IMR-90 (cell line): Measurements from ENCODE around the gene BICD1.

Experiments used
- BHLHE40 ChIP-seq: fragments of 150-350 bp; IDR thresholded peaks from 2 replicates; pipeline ENCODE4 v1.6.1; 2016; ENCODE audit warnings: mild to moderate bottlenecking, low read depth, low read length
- CHD1 ChIP-seq: IDR thresholded peaks from 2 replicates; pipeline ENCODE4 v1.6.1; 2012; ENCODE audit warnings: low read depth, low read length, improper control_type of control experiment
- CTCF ChIP-seq: conservative IDR thresholded peaks from 2 replicates; pipeline ENCODE4 v1.5.1; 2012; ENCODE audit warnings: mild to moderate bottlenecking, low read depth, low read length, improper control_type of control experiment

GRCh38 chr12:32166510-32166909 lies 59.9 kb downstream of the BICD1 start:
- TF ChIP-seq CTCF: no peak
- TF ChIP-seq BHLHE40: no peak
- TF ChIP-seq CHD1: no peak
